Skeletal muscle satellite cell (primary cell): ENCODE measurements around the gene ADAMTS19.

Experiments used
- H3K27me3 ChIP-seq: 2 replicates; pipeline ENCODE4 v1.7.0; 2013; ENCODE audit warnings: low read length; ENCODE audit not compliant: control insufficient read depth, insufficient read depth
- H3K36me3 ChIP-seq: 2 replicates; pipeline ENCODE4 v1.7.0; 2013; ENCODE audit warnings: mild to moderate bottlenecking, control low read depth, low read length; ENCODE audit not compliant: insufficient read depth
- H3K4me1 ChIP-seq: 2 replicates; pipeline ENCODE4 v1.7.0; 2013; ENCODE audit warnings: low read length; ENCODE audit not compliant: control insufficient read depth, insufficient read depth
- H3K4me2 ChIP-seq: 2 replicates; pipeline ENCODE4 v1.7.0; 2013; ENCODE audit warnings: mild to moderate bottlenecking, low read length
- H3K4me3 ChIP-seq: 2 replicates; pipeline ENCODE4 v1.7.0; 2013; ENCODE audit warnings: low read length
- H3K9ac ChIP-seq: 2 replicates; pipeline ENCODE4 v1.7.0; 2013; ENCODE audit warnings: mild to moderate bottlenecking, low read depth, low read length, moderate library complexity
- H3K9me3 ChIP-seq: replicated peaks from 2 replicates; pipeline ENCODE4 v1.7.0; 2013; ENCODE audit warnings: mild to moderate bottlenecking, control low read depth, low read length

The ADAMTS19 gene

GRCh38 chr5:129639331-129639730 is 179.2 kb downstream of the ADAMTS19 start:
- Histone ChIP-seq H3K4me3 (no peak overlapping the region), H3K4me2 (no peak overlapping the region), H3K9ac (no peak overlapping the region), H3K4me1 (no peaks in the 10 kb centered on the region), H3K36me3 (no peaks in the 10 kb centered on the region), H3K9me3 (no peaks in the 10 kb centered on the region), H3K27me3 (no peaks in the 10 kb centered on the region)

GRCh38 chr5:129652349-129653056 is 192.4 kb downstream of the ADAMTS19 start:
- Histone ChIP-seq H3K4me3 (no peak overlapping the region), H3K4me1 (peaks cover 12% of the 10 kb centered on the region), H3K27me3 (no peaks in the 10 kb centered on the region), H3K9me3 (no peaks in the 10 kb centered on the region), H3K9ac (no peak overlapping the region), H3K36me3 (no peaks in the 10 kb centered on the region), H3K4me2 (no peak overlapping the region)

GRCh38 chr5:129653057-129653375 is 192.9 kb downstream of the ADAMTS19 start:
- no peak overlapping the region for H3K9ac ChIP-seq
- no peak overlapping the region for H3K4me3 ChIP-seq
- no peaks in the 10 kb centered on the region for H3K9me3 ChIP-seq

GRCh38 chr5:129653442-129653841 is 193.3 kb downstream of the ADAMTS19 start:
- H3K4me1 ChIP-seq = peaks cover 12% of the 10 kb centered on the region
- no peaks in the 10 kb centered on the region for H3K9me3 ChIP-seq
- no peak overlapping the region for H3K4me2 ChIP-seq
- no peaks in the 10 kb centered on the region for H3K27me3 ChIP-seq
- H3K9ac ChIP-seq = no peak overlapping the region
- no peak overlapping the region for H3K4me3 ChIP-seq
- H3K36me3 ChIP-seq = no peaks in the 10 kb centered on the region

More at GRCh38 chr5:129653057-129653375, 192.9 kb downstream of the ADAMTS19 start:
- Histone ChIP-seq H3K4me2 (no peak overlapping the region), H3K36me3 (no peaks in the 10 kb centered on the region), H3K4me1 (peaks cover 12% of the 10 kb centered on the region), H3K27me3 (no peaks in the 10 kb centered on the region)

GRCh38 chr5:129656952-129657351 is 196.9 kb downstream of the ADAMTS19 start:
- Histone ChIP-seq H3K27me3 (no peaks in the 10 kb centered on the region), H3K36me3 (no peaks in the 10 kb centered on the region), H3K9me3 (no peaks in the 10 kb centered on the region), H3K4me1 (peaks cover 12% of the 10 kb centered on the region), H3K4me3 (no peak overlapping the region), H3K4me2 (no peak overlapping the region), H3K9ac (no peak overlapping the region)

- Histone ChIP-seq H3K9me3 (no peaks in the 10 kb centered on the region), H3K4me1 (no peaks in the 10 kb centered on the region), H3K36me3 (no peaks in the 10 kb centered on the region), H3K27me3 (no peaks in the 10 kb centered on the region), H3K4me3 (no peak overlapping the region), H3K4me2 (no peak overlapping the region), H3K9ac (no peak overlapping the region)
Observed at GRCh38 chr5:129658801-129659200, 198.7 kb downstream of the ADAMTS19 start.

GRCh38 chr5:129661366-129662035 is 201.4 kb downstream of the ADAMTS19 start:
- Histone ChIP-seq H3K4me3 (no peak overlapping the region), H3K4me2 (no peak overlapping the region), H3K9ac (no peak overlapping the region), H3K9me3 (no peaks in the 10 kb centered on the region), H3K4me1 (no peaks in the 10 kb centered on the region), H3K27me3 (no peaks in the 10 kb centered on the region), H3K36me3 (no peaks in the 10 kb centered on the region)

GRCh38 chr5:129664336-129664937 is 204.3 kb downstream of the ADAMTS19 start:
- no peaks in the 10 kb centered on the region for H3K9me3 ChIP-seq
- no peak overlapping the region for H3K9ac ChIP-seq
- no peaks in the 10 kb centered on the region for H3K36me3 ChIP-seq

GRCh38 chr5:129670957-129671500 is 210.9 kb downstream of the ADAMTS19 start:
- H3K9me3 ChIP-seq = no peaks in the 10 kb centered on the region
- H3K36me3 ChIP-seq = no peaks in the 10 kb centered on the region
- H3K4me1 ChIP-seq = peaks cover 19% of the 10 kb centered on the region
- peak overlapping the region; percentile 5 for H3K9ac ChIP-seq
- no peaks in the 10 kb centered on the region for H3K27me3 ChIP-seq
- peak overlapping the region; percentile 32 for H3K4me2 ChIP-seq
- H3K4me3 ChIP-seq = peak overlapping the region; percentile 14

More at GRCh38 chr5:129664336-129664937, 204.3 kb downstream of the ADAMTS19 start:
- Histone ChIP-seq H3K4me1 (no peaks in the 10 kb centered on the region), H3K27me3 (no peaks in the 10 kb centered on the region), H3K4me3 (no peak overlapping the region), H3K4me2 (no peak overlapping the region)

- Histone ChIP-seq H3K9ac (no peak overlapping the region), H3K9me3 (no peaks in the 10 kb centered on the region), H3K4me2 (no peak overlapping the region), H3K27me3 (no peaks in the 10 kb centered on the region), H3K4me3 (no peak overlapping the region), H3K36me3 (no peaks in the 10 kb centered on the region), H3K4me1 (peaks cover 19% of the 10 kb centered on the region)
Observed at GRCh38 chr5:129672006-129672405, 211.9 kb downstream of the ADAMTS19 start.

GRCh38 chr5:129679671-129680070 is 219.6 kb downstream of the ADAMTS19 start:
- Histone ChIP-seq H3K4me3 (no peak overlapping the region), H3K27me3 (no peaks in the 10 kb centered on the region), H3K9me3 (no peaks in the 10 kb centered on the region), H3K4me2 (no peak overlapping the region), H3K36me3 (no peaks in the 10 kb centered on the region), H3K4me1 (no peaks in the 10 kb centered on the region), H3K9ac (no peak overlapping the region)
